Activated T-cell treated with anti-CD3 and anti-CD28 coated beads, Interleukin-2, amount 50 U/mL, for 24 hours (primary cell): ENCODE measurements around the gene DLST.

ENCODE experiments used
- DNase-seq: peaks from one replicate; pipeline ENCODE4 v3.0.0-alpha.2; 2020
- H3K27ac Mint-ChIP-seq: 2 replicates; pipeline ENCODE4 v1.8.0; 2020; ENCODE audit warnings: mild to moderate bottlenecking, mixed read lengths
- H3K27me3 Mint-ChIP-seq: 2 replicates; pipeline ENCODE4 v1.8.0; 2020; ENCODE audit warnings: mixed read lengths
- H3K36me3 Mint-ChIP-seq: 2 replicates; pipeline ENCODE4 v1.8.0; 2020; ENCODE audit warnings: low read depth, mixed read lengths
- H3K4me1 Mint-ChIP-seq: 2 replicates; pipeline ENCODE4 v1.8.0; 2020; ENCODE audit warnings: low read depth, mixed read lengths
- H3K4me3 Mint-ChIP-seq: 2 replicates; pipeline ENCODE4 v1.8.0; 2020; ENCODE audit warnings: mild to moderate bottlenecking, moderate library complexity, mixed read lengths
- H3K9me3 Mint-ChIP-seq: 2 replicates; pipeline ENCODE4 v1.8.0; 2020; ENCODE audit warnings: mixed read lengths

Gene DLST

GRCh38 chr14:74881431-74882102, at the start of gene DLST:
TSS of gene DLST (plus strand) at chr14:74881916. CDS start at chr14:74881954, 38 bp downstream.
- Mint-ChIP-seq H3K9me3 (no peaks in the 10 kb centered on the region), H3K36me3 (peaks cover 42% of the 10 kb centered on the region), H3K27me3 (no peaks in the 10 kb centered on the region), H3K27ac (peak within 1 kb of the TSS; percentile 97), H3K4me3 (peak within 1 kb of the TSS; percentile 91), H3K4me1 (peaks cover 61% of the 10 kb centered on the region)
- DNase-seq: peak; percentile 96

- DNase-seq: no peak
- no peaks in the 10 kb centered on the region for H3K9me3 Mint-ChIP-seq
- peaks cover 66% of the 10 kb centered on the region for H3K36me3 Mint-ChIP-seq
- H3K27ac Mint-ChIP-seq: no peak overlapping the region
- H3K4me1 Mint-ChIP-seq: peaks cover 42% of the 10 kb centered on the region
- H3K27me3 Mint-ChIP-seq: no peaks in the 10 kb centered on the region
- H3K4me3 Mint-ChIP-seq: no peak overlapping the region
Measured at GRCh38 chr14:74832849-74833248, 48.9 kb upstream of the DLST start.

GRCh38 chr14:74834692-74835392, 46.9 kb upstream of the DLST start:
- H3K36me3 Mint-ChIP-seq: peaks cover 65% of the 10 kb centered on the region
- DNase-seq: no peak
- H3K9me3 Mint-ChIP-seq: no peaks in the 10 kb centered on the region
- peaks cover 58% of the 10 kb centered on the region for H3K4me1 Mint-ChIP-seq
- H3K27ac Mint-ChIP-seq: peak overlapping the region; percentile 71
- no peak overlapping the region for H3K4me3 Mint-ChIP-seq
- no peaks in the 10 kb centered on the region for H3K27me3 Mint-ChIP-seq

GRCh38 chr14:74835645-74836250, 46.0 kb upstream of the DLST start:
- peak overlapping the region; percentile 91 for H3K27ac Mint-ChIP-seq
- no peak for DNase-seq
- peaks cover 65% of the 10 kb centered on the region for H3K36me3 Mint-ChIP-seq
- H3K4me3 Mint-ChIP-seq: peak overlapping the region; percentile 30
- no peaks in the 10 kb centered on the region for H3K27me3 Mint-ChIP-seq
- no peaks in the 10 kb centered on the region for H3K9me3 Mint-ChIP-seq
- H3K4me1 Mint-ChIP-seq: peaks cover 67% of the 10 kb centered on the region

DNA sequence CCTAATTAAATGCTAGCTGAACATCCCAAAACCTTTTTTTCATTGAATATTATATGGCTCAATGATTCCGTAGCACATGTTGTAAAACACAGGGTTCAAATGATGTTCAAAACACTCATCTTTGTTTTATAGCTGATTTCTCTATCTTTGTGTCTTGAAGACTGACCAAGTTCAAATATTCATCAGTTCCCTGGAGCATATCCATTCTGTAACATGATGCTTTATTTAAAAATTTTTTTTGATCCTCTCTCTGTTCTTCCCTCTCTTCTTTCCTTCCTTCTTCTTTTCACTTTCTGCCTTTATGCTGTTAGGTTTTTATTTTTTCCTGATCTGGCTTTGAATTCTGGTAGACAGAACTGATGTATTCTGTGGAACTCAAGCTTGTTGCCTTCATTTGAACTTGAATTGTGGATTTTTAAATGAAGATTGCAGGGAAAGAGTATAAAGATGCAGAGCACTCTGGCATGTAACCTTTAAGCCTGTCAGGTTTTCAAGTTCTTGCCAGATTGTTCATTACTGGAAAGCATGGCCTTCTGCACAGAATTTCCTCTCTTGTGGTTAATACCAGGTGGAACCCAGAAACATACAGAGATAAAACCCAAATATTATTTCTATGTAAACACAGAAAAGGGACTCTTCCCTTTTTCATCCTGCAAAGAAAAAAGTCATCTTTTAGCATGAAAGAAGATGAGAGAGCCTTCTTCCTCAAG, 45.3 kb upstream of the DLST start:
- H3K4me1 Mint-ChIP-seq: peaks cover 73% of the 10 kb centered on the region
- H3K9me3 Mint-ChIP-seq: no peaks in the 10 kb centered on the region
- H3K4me3 Mint-ChIP-seq: peak overlapping the region; percentile 6
- H3K27me3 Mint-ChIP-seq: no peaks in the 10 kb centered on the region
- DNase-seq: no peak
- H3K36me3 Mint-ChIP-seq: peaks cover 65% of the 10 kb centered on the region
- peak overlapping the region; percentile 69 for H3K27ac Mint-ChIP-seq

DNA sequence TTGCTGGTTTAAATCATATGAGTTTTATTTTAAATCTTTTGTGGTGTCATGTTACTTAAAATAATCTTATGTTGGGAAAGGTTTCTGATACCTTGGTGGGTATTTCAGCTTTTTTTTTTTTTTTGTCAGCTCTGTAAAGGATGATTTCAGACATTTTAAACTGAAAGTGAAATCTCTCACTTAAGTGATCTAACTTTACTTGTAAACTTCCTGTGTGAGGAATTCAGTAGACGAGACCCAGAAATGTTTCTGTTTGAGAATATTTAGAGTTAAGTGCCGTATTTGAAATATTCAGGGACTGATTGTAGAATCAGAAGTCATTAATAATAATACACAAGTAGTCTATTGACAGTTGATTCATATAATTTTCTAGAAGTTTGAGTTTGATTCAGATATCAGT, 43.5 kb upstream of the DLST start:
- H3K4me1 Mint-ChIP-seq: peaks cover 85% of the 10 kb centered on the region
- DNase-seq: no peak
- peaks cover 64% of the 10 kb centered on the region for H3K36me3 Mint-ChIP-seq
- H3K27me3 Mint-ChIP-seq: no peaks in the 10 kb centered on the region
- no peaks in the 10 kb centered on the region for H3K9me3 Mint-ChIP-seq
- H3K27ac Mint-ChIP-seq: peak overlapping the region; percentile 92
- peak overlapping the region; percentile 69 for H3K4me3 Mint-ChIP-seq

- H3K9me3 Mint-ChIP-seq: no peaks in the 10 kb centered on the region
- peaks cover 50% of the 10 kb centered on the region for H3K36me3 Mint-ChIP-seq
- H3K4me1 Mint-ChIP-seq: peaks cover 68% of the 10 kb centered on the region
- H3K27me3 Mint-ChIP-seq: no peaks in the 10 kb centered on the region
- H3K4me3 Mint-ChIP-seq: peak overlapping the region; percentile 31
- DNase-seq: no peak
- H3K27ac Mint-ChIP-seq: peak overlapping the region; percentile 85
Measured at GRCh38 chr14:74840603-74841030, 41.1 kb upstream of the DLST start.

DNA sequence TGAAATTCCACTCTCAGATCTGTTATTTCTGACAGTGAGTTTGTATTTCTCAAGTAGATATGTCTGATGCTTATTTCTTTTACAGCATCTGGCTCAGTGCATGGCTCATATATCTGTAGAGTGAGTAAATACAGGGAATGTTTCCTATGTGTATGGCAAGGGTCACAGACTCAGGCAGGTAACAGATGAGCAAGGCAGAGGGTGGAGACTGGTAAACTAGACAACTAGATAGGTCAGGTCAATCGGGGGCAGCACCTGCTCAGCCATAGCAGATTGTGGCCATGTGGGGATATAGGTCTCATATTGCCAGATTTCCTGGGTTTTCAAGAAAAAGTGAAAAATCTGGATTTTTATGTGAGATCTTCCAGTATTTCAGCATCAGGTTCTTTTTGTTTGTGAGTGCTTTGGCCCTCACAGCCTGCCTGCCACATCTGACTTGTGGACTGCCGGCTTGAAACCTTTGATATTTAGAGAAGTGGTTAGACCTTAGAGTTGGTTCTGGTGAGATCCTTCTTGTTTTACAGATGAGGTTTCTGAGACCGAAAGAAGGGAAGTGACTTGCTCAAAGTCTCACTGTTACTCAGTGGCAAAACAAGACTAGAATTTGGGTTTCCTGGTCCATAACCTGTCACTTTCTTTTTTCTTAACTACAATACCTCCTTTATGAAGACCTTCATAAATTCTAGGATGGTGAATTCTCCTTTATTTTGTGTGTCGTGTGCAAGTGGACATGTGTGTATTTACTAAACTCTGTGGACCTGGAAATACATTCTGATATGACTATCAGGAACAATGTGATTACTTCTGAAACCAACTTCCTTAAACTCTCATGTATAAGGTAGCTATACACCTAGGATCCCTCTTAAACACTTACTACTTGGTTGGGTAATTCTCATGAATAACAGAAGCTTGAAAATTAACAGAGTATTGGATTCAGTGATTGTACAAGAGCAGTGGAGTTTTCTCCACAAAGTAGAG, 40.2 kb upstream of the DLST start:
- Mint-ChIP-seq H3K4me1 (peaks cover 60% of the 10 kb centered on the region), H3K27ac (peak overlapping the region; percentile 85), H3K4me3 (peak overlapping the region; percentile 31), H3K27me3 (no peaks in the 10 kb centered on the region), H3K36me3 (peaks cover 41% of the 10 kb centered on the region), H3K9me3 (no peaks in the 10 kb centered on the region)
- DNase-seq: no peak

- Mint-ChIP-seq H3K4me1 (peaks cover 44% of the 10 kb centered on the region), H3K27ac (peak overlapping the region; percentile 11), H3K27me3 (no peaks in the 10 kb centered on the region), H3K9me3 (no peaks in the 10 kb centered on the region), H3K4me3 (no peak overlapping the region), H3K36me3 (peaks cover 24% of the 10 kb centered on the region)
- DNase-seq: no peak
Measured at GRCh38 chr14:74843653-74844052, 38.1 kb upstream of the DLST start.

GRCh38 chr14:74846168-74846567, 35.5 kb upstream of the DLST start:
- Mint-ChIP-seq H3K9me3 (no peaks in the 10 kb centered on the region), H3K36me3 (peaks cover 5% of the 10 kb centered on the region), H3K4me1 (peaks cover 22% of the 10 kb centered on the region), H3K27me3 (no peaks in the 10 kb centered on the region), H3K27ac (no peak overlapping the region), H3K4me3 (no peak overlapping the region)
- DNase-seq: no peak

DNA sequence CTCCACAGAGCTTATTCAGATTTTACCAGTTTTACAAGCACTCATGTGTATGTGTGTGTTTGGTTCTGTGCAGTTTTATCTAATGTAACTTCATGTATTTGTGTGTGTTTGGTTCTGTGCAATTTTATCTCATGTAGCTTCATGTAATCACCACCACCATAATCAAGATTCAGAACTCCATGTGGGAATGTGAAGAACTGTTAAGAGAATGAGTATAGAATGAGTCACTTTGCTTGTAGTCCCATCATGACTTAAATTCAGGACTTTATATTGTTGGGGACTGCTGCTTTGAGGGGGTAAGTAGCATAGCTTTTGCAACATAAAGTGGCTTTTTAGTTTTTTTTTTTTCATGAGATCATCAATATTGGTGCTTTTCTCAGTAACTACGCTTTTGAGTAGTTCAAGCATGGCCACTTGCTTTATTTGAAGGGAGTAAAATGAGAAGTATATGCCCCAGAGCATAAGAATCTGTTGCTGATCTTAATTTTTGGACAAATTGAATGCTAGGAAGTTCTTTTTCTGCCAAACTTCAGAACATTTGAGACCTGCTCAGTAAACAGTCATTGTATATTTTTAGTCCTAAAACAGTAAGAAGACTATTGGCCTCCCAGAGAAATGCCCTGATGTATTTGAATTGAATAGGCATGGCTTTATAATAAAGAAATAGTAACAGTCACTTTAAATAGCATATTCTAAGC, 34.6 kb upstream of the DLST start:
- no peak for DNase-seq
- peaks cover 1% of the 10 kb centered on the region for H3K36me3 Mint-ChIP-seq
- H3K9me3 Mint-ChIP-seq: no peaks in the 10 kb centered on the region
- H3K4me3 Mint-ChIP-seq: no peak overlapping the region
- H3K4me1 Mint-ChIP-seq: peaks cover 14% of the 10 kb centered on the region
- H3K27ac Mint-ChIP-seq: no peak overlapping the region
- no peaks in the 10 kb centered on the region for H3K27me3 Mint-ChIP-seq

- DNase-seq: no peak
- Mint-ChIP-seq H3K36me3 (no peaks in the 10 kb centered on the region), H3K27ac (no peak overlapping the region), H3K9me3 (no peaks in the 10 kb centered on the region), H3K4me3 (no peak overlapping the region), H3K27me3 (no peaks in the 10 kb centered on the region), H3K4me1 (peaks cover 20% of the 10 kb centered on the region)
Measured at GRCh38 chr14:74848768-74849167, 32.9 kb upstream of the DLST start.

DNA sequence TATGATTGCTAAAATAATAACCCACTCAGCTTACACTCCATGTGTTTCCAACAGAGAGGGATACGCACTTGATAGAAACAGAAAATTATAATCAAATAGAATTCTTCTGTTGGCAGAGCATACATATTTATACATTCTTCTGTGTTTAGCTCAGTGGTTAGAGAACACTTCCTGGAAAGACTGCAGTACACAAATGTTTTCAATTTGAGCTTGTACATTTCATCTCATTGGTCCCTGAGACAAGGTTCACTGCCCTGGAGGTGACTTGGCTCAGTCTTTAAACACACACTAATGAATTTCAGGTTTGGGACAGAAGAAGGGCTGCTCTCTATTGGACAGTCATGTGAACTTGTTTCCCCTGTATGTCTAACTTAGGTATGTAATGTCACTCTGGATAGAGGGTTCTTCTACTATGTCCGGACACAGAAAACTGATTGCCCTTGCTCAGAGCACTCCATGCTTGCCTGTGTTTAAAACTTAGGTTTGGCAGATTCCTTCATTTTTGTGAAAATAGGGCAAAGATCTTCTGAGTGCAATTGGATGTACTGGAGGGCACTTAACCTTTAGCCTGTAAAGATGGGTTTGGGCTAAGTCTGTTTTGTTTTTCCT, 28.7 kb upstream of the DLST start:
- no peaks in the 10 kb centered on the region for H3K27me3 Mint-ChIP-seq

More for the DNA sequence above, 28.7 kb upstream of the DLST start:
- no peak overlapping the region for H3K27ac Mint-ChIP-seq
- no peaks in the 10 kb centered on the region for H3K36me3 Mint-ChIP-seq
- H3K4me3 Mint-ChIP-seq: no peak overlapping the region
- DNase-seq: no peak
- H3K4me1 Mint-ChIP-seq: peaks cover 20% of the 10 kb centered on the region
- no peaks in the 10 kb centered on the region for H3K9me3 Mint-ChIP-seq
